ENCODE results near the gene CSPG4. TPM values are rescaled to one million over a fixed set of nuclear protein-coding genes. Genes with fewer than 3 reads are reported as not detected.

CSPG4 gene
- total and polyA plus RNA-seq, 10 of the 15 experiments (the other 5 are each of a cell fraction or from before 2014, with no cell fraction given) = 0.02 to 2.2 (median 0.76) TPM

DNA sequence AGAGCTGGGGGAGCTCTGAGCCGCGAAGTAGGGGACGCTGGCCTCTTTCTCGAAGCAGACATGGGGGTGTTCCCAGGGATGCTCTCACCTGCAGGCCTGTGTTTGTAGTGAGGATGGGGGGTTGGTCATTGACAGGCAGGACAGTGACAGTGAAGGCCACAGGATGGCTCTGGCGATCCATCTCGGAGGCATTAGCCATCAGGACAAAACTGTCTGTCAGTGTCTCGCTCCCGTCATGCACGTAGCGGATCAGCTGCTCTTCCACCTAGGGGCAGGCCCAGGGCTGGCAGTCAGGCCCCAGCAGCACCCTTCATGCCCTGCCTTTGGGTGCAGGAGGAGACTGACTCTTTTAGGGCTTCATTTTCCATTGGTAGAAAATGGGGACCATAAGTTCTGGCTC lies 28.0 kb downstream of the CSPG4 start (continued):
- TF ChIP-seq, protein P1, sequence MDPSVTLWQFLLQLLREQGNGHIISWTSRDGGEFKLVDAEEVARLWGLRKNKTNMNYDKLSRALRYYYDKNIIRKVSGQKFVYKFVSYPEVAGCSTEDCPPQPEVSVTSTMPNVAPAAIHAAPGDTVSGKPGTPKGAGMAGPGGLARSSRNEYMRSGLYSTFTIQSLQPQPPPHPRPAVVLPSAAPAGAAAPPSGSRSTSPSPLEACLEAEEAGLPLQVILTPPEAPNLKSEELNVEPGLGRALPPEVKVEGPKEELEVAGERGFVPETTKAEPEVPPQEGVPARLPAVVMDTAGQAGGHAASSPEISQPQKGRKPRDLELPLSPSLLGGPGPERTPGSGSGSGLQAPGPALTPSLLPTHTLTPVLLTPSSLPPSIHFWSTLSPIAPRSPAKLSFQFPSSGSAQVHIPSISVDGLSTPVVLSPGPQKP (IDR thresholded peaks at IDR 0.05; ENCODE audit: low read depth, low read length) = no peak
- no peak for TF ChIP-seq CHD4 (IDR thresholded peaks at IDR 0.05)
- no peak for TF ChIP-seq IKZF2 (IDR thresholded peaks at IDR 0.05)
- no peak for TF ChIP-seq RELA (IDR thresholded peaks at IDR 0.05; ENCODE audit: borderline replicate concordance, partially characterized antibody)
- TF ChIP-seq SIX5 (IDR thresholded peaks at IDR 0.05; ENCODE audit: low read depth, low read length, severe bottlenecking) = no peak
- TF ChIP-seq ATF7 (IDR thresholded peaks at IDR 0.05; ENCODE audit: low read depth) = no peak
- TF ChIP-seq, protein P2, sequence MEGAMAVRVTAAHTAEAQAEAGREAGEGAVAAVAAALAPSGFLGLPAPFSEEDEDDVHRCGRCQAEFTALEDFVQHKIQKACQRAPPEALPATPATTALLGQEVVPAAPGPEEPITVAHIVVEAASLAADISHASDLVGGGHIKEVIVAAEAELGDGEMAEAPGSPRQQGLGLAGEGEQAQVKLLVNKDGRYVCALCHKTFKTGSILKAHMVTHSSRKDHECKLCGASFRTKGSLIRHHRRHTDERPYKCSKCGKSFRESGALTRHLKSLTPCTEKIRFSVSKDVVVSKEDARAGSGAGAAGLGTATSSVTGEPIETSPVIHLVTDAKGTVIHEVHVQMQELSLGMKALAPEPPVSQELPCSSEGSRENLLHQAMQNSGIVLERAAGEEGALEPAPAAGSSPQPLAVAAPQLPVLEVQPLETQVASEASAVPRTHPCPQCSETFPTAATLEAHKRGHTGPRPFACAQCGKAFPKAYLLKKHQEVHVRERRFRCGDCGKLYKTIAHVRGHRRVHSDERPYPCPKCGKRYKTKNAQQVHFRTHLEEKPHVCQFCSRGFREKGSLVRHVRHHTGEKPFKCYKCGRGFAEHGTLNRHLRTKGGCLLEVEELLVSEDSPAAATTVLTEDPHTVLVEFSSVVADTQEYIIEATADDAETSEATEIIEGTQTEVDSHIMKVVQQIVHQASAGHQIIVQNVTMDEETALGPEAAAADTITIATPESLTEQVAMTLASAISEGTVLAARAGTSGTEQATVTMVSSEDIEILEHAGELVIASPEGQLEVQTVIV (IDR thresholded peaks at IDR 0.05; ENCODE audit: borderline replicate concordance, partially characterized antibody) = no peak
- TF ChIP-seq SRF (IDR thresholded peaks at IDR 0.05; ENCODE audit: low read depth in 2 of 2, low read length in 2 of 2) = no peak
- no peak for TF ChIP-seq ZNF207 (IDR thresholded peaks at IDR 0.05; ENCODE audit: borderline replicate concordance)
